GM12892 (cell line): Measurements from ENCODE around the gene BEAN1.

Experiments used
- DNase-seq: peaks from one replicate; pipeline ENCODE4 v3.0.0; 2011; ENCODE audit not compliant: insufficient read length
- FAIRE-seq: peaks from 2 replicates; lab custom pipeline; 2011; peaks lifted over from hg19 to GRCh38; lab: Jason Lieb, UNC
- POLR2A ChIP-seq: IDR thresholded peaks from 2 replicates; pipeline ENCODE4 v1.6.1; 2011; ENCODE audit warnings: low read depth, low read length, control low read depth
- POLR2AphosphoS5 ChIP-seq: IDR thresholded peaks from 2 replicates; pipeline ENCODE4 v1.6.1; 2011; ENCODE audit warnings: low read depth, low read length, control low read depth
- TAF1 ChIP-seq: IDR thresholded peaks from 2 replicates; pipeline ENCODE4 v1.6.1; 2011; ENCODE audit warnings: low read depth, mild to moderate bottlenecking, control low read depth, low read length, borderline replicate concordance

BEAN1 gene

DNA sequence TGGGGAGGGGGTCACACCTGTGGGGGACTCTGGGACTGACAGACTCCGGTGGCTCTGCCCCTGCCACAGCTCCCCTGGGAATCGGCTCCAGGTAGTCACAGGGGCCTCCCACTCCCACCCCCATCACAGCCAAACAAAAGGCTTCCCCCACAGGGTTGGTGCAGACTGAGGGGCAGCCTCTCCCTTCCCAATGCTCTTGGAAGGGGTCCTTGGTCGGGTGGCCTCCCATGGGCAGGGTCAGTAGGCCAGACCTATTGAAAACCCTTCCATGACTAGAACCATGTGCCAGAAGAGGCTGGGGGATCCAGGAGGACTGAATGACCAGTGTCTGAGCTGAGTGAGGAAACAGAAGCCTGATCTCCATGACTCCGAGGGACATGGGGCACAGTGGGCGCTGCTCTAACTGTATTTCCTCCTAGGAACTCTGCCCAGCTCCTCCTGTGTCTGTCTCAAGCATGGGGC is 94.2 kb downstream of the BEAN1 start:
- FAIRE-seq: no peak
- no peak for TF ChIP-seq POLR2AphosphoS5
- no peak for TF ChIP-seq TAF1
- no peak for TF ChIP-seq POLR2A
- DNase-seq: no peak

DNA sequence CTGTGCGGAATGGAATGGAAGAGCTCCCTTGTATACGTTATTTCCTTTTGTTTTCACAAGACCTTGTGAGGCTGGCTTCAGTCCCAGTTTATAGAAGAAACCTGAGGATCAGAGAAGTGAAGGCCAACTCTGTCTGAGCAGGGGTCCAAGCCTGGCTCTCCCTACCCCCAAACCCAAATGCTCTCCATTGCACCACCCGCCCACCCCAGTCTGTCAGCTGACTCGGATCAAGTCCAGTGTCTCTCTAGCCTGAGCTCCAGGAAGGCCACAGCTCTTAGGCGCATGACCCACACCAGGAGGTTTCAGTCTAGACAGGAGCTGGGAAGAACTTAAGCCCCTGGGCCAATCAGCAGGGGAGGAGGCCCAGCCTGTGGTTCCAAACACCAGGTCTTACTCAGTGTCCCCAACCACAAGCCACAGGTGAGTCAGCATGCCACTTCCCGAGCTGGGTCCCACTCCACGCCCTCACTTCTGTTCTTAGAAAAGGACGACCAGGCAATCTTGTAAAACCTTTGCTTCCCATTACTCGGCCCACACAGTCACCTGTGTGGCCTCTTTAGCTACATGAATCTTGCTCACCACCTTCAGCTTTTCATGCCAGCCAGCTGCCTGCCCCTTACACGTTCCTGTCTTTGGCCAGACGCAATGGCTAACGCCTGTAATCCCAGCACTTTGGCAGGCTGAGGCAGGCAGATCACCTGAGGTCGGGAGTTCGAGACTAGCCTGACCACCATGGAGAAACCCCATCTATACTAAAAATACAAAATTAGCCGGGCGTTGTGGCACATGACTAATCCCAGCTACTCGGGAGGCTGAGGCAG is 95.1 kb downstream of the BEAN1 start:
- DNase-seq (peak; percentile 47), FAIRE-seq (peak; percentile 95)
- peak; percentile 42; the same call in 1 of the 2 replicates for TF ChIP-seq POLR2A
- no peak for TF ChIP-seq TAF1

DNA sequence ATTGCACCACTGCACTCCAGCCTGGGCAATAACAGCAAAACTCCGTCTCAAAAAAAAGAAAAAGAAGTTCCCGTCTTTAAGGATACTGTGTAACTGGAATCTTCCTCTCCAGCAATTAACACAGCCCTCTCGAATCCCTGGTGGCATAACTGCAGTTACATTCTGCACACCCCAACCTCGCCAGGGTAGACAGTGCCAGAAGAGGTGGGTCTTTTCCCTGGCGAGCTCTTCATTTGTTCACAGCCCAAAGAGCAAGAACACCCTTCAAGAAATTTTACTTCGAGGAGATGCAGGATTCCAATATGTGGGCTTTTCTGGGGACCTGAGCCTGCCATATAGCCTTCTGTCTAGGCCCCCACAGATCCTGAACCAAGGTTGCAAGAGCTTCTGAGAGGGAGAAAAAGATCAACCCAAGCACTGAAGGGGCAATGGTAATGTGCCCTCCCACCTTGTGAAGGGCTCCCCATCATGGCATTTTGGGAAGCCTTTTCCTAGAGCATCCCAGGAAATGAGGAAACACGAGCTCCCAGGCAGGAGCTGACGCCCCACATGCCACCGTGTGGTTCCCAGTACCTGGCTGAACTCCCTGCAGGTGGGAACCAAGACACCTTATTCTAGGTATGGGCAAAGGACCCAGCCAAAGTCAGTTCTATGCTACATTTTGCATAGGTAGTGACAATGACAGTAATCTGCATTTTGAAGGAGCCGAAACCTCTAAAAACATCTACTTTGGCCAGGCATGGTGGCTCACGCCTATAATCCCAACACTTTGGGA is 95.9 kb downstream of the BEAN1 start:
- FAIRE-seq (peak; percentile 9), DNase-seq (no peak)
- no peak for TF ChIP-seq POLR2AphosphoS5
- TF ChIP-seq TAF1: no peak
- no peak for TF ChIP-seq POLR2A

DNA sequence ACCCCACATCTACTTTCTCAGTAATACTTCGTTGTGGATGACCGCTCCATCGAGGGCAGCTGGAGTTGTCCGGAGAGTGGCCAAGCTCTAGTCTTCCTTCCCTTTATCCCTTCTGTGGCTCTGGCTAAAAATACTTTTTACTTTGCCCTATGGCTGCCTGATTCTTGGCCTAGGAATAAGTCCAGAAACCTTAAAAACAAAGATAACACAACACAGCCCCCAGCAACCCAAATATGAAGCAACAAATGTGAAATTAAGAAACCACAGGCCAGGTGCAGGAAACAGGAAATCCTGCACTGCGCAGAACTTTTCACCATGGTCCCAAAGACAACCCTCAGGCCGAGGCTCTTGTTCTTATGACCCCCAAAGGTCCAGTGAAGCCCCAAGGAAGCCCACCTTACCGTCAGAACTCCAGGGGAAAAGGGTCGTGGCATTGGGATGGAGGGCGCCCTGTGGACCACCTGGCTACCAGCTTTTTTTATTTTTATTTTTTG is 96.8 kb downstream of the BEAN1 start:
- DNase-seq (no peak), FAIRE-seq (peak; percentile 87)
- TF ChIP-seq POLR2AphosphoS5 (no peak), POLR2A (no peak), TAF1 (no peak)

DNA sequence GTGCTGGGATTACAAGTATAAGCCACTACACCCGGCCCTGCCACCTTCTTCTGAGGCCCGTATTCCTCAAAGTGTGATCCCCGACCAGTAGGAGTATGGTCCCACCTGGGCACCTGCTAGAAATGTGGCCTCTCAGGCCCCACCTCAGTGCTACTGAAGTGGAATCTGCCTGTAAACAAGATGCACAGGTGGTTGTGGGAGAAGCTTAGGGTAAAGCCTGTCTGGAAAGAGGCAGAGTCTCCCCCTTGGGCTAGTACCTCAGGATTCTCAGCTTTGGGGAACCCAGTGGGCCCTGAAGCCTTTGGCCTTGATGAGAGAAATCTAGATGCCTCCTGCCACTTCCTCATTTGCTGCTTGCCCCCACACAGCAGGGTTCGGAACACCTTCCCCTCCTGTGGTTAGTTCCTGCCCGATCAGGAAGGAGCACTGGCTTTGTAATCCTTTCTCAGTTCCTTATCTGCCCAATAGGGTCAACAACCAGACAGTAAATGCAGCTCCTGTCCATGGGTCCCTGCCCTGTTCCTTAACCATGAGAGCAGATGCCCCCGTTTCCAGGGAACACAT is 97.6 kb downstream of the BEAN1 start:
- FAIRE-seq (peak; percentile 95), DNase-seq (peak; percentile 44)
- TF ChIP-seq POLR2AphosphoS5 (no peak), POLR2A (no peak), TAF1 (no peak)

DNA sequence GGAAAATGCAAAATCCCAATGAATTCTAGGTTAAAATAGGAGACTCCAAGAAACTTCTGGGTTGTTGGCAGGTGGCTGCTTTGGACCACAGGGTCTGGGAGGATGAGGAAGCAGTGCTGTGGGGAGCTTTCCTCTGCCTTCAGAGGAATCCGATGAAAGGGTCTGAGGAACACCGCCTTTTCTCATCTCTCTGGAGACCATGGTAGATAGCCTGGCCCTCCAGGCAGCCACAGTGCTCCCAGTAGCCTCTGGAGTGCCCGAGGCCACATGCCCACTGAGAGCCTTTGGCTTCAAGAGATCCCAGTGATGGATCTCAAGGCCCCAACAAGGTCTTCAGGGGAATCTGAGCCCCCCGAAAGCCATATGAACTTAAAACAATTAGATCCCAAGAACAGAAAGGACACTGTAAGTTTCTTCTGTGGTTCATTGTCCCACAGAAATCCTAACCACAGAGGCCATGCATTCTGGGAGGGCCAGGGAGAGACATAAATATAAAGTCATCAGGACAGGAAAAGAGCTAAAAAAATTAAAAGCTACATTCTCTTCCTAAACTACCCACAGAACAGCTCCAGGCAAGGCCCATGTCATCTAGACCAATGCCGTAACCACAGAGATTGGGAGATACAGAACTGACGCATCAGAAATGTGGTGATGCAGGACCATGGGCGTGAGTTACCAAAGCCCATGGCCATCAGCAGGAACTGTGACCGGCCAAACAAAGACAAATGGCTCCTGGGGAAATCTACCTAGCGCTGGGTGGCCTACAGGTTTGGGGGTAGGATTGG is 98.5 kb downstream of the BEAN1 start:
- DNase-seq: no peak
- no peak for TF ChIP-seq POLR2AphosphoS5
- no peak for TF ChIP-seq POLR2A
- no peak for TF ChIP-seq TAF1
- FAIRE-seq: no peak

DNA sequence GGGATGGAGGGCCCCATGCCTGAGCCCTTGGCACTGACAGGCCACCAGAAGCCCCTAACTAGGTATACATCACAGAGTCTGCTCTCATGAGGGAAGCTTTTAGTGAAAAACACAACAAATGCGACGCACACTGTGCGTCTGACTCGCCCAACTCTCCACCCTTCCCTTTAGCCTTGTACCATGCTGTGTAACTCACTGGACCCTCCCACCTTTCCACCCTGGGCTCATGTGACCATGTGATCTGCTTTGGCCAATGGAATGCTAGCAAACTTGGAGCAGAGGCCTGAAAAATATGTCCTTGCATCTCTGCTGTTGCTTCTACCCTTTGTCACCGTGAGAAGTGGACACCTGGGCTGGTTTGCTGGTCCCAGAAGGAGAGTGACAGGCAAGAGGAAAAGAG is 101.2 kb downstream of the BEAN1 start:
- TF ChIP-seq TAF1 (no peak), POLR2A (no peak), POLR2AphosphoS5 (no peak)
- no peak for DNase-seq
- FAIRE-seq: no peak

DNA sequence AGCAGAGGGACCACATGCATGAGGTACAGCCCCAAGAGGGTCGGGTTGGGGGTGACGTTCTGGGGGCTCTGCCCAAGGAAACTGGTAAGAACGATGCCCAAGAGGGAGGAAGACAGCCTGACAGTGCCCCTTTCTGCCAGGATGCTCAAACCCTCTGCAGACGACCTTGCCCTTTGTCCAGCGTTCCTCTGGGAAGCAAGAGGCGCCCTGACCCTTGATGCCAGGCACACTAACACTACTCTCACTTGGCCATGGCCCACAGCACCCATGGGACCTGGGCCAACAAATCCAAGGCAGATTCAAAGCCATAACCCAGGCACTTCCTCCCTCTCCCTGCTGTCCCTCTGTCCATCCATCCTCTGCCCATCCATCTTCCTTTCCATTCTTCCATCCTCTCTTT is 102.4 kb downstream of the BEAN1 start:
- no peak for TF ChIP-seq TAF1
- TF ChIP-seq POLR2AphosphoS5: no peak
- TF ChIP-seq POLR2A: no peak
- no peak for DNase-seq
- FAIRE-seq: peak; percentile 14
